ENCODE measurements around the gene ABCC5. TPM values are rescaled to one million over a fixed set of nuclear protein-coding genes. Genes with fewer than 3 reads are reported as not detected.

The ABCC5 gene
- total RNA-seq, 1 donor from 2014 or later: 67.5 TPM

- DNase-seq (ENCODE audit: extremely low spot score in 2 of 2): no peak
- Histone ChIP-seq H3K4me3 (no peak overlapping the region), H3K27ac (no peak overlapping the region), H3K36me3 (no peaks in the 10 kb centered on the region), H3K9me3 (no peaks in the 10 kb centered on the region), H3K27me3 (no peaks in the 10 kb centered on the region), H3K4me1 (no peaks in the 10 kb centered on the region)
- intact Hi-C loops (cut with DNase I): loop anchor here (10.0 kb wide), 2 partner anchors 120 to 350 kb away; partner anchors contain the start of genes ABCC5, ALG3 and EEF1AKMT4
- TF ChIP-seq CTCF (IDR thresholded peaks at IDR 0.05) (peak; percentile 40 to 55 (median 41)), POLR2AphosphoS5 (IDR thresholded peaks at IDR 0.05; ENCODE audit: insufficient read depth in 1 of 2, low read depth in 1 of 2) (no peak), POLR2A (IDR thresholded peaks at IDR 0.05) (no peak)
Observed at GRCh38 chr3:183895296-183895695, 122.4 kb downstream of the ABCC5 start.

- no peaks in the 10 kb centered on the region for H3K4me1 ChIP-seq
- intact Hi-C loops (cut with DNase I): loop anchor here (10.0 kb wide), 2 partner anchors 122 to 352 kb away; partner anchors contain the start of genes ABCC5, ALG3 and EEF1AKMT4
Observed at GRCh38 chr3:183892610-183893214, 125.0 kb downstream of the ABCC5 start.

GRCh38 chr3:183885766-183886165 is 131.9 kb downstream of the ABCC5 start:
- DNase-seq (ENCODE audit: extremely low spot score in 2 of 2): no peak
- H3K27ac ChIP-seq: peak overlapping the region; percentile 68

More at GRCh38 chr3:183892610-183893214, 125.0 kb downstream of the ABCC5 start:
- Histone ChIP-seq H3K27ac (no peak overlapping the region), H3K27me3 (no peaks in the 10 kb centered on the region), H3K36me3 (no peaks in the 10 kb centered on the region), H3K9me3 (no peaks in the 10 kb centered on the region), H3K4me3 (no peak overlapping the region)
- no peak for DNase-seq (ENCODE audit: extremely low spot score in 2 of 2)
- TF ChIP-seq POLR2AphosphoS5 (IDR thresholded peaks at IDR 0.05; ENCODE audit: insufficient read depth in 1 of 2, low read depth in 1 of 2) (no peak), POLR2A (IDR thresholded peaks at IDR 0.05) (no peak), CTCF (IDR thresholded peaks at IDR 0.05) (no peak)

GRCh38 chr3:183884427-183885296 is 133.0 kb downstream of the ABCC5 start, which contains the start of gene PARL:
PARL (minus strand) TSS chr3:183884880; CDS start chr3:183884846, 34 bp downstream.
- Histone ChIP-seq H3K27ac (peak within 1 kb of the TSS; percentile 68), H3K36me3 (no peaks in the 10 kb centered on the region), H3K27me3 (no peaks in the 10 kb centered on the region), H3K4me3 (peak within 1 kb of the TSS; percentile 88 to 90), H3K9me3 (no peaks in the 10 kb centered on the region), H3K4me1 (peaks cover 26% of the 10 kb centered on the region)
- DNase-seq (ENCODE audit: extremely low spot score in 2 of 2): peak in 1 of 2 donors; percentile 92
- intact Hi-C loops (cut with DNase I): no loop called here
- TF ChIP-seq POLR2A (IDR thresholded peaks at IDR 0.05) (peak in 1 of 2 donors; percentile 28), CTCF (IDR thresholded peaks at IDR 0.05) (peak; percentile 85 to 97 (median 88)), POLR2AphosphoS5 (IDR thresholded peaks at IDR 0.05; ENCODE audit: insufficient read depth in 1 of 2, low read depth in 1 of 2) (peak; percentile 80 to 86)

More at GRCh38 chr3:183885766-183886165, 131.9 kb downstream of the ABCC5 start:
- peaks cover 26% of the 10 kb centered on the region for H3K4me1 ChIP-seq
- H3K27me3 ChIP-seq: no peaks in the 10 kb centered on the region
- peak overlapping the region in 1 of 2 donors; percentile 90 for H3K4me3 ChIP-seq
- H3K36me3 ChIP-seq: no peaks in the 10 kb centered on the region
- intact Hi-C loops (cut with DNase I): no loop called here
- no peaks in the 10 kb centered on the region for H3K9me3 ChIP-seq
- TF ChIP-seq POLR2A (IDR thresholded peaks at IDR 0.05): no peak
- no peak for TF ChIP-seq POLR2AphosphoS5 (IDR thresholded peaks at IDR 0.05; ENCODE audit: insufficient read depth in 1 of 2, low read depth in 1 of 2)
- no peak for TF ChIP-seq CTCF (IDR thresholded peaks at IDR 0.05)

All from vagina (tissue), 2 donors.